Measurements from ENCODE around the gene CLCA2. TPM values are rescaled to one million over a fixed set of nuclear protein-coding genes. Genes with fewer than 3 reads are reported as not detected.

CLCA2 gene
- total and polyA plus RNA-seq, 2 experiments from 2014 or later, result 0.14 to 0.22 TPM

GRCh38 chr1:86441581-86441980 lies 17.6 kb downstream of the CLCA2 start:
- no peak overlapping the region for H2AFZ ChIP-seq
- DNase-seq, result no peak
- no peak overlapping the region for H3K4me2 ChIP-seq (ENCODE audit: unreplicated experiment)
- H3K9me3 ChIP-seq (ENCODE audit: low read depth), result no peaks in the 10 kb centered on the region
- no peaks in the 10 kb centered on the region for H3F3A ChIP-seq (ENCODE audit: insufficient read depth)
- H3K79me2 ChIP-seq (ENCODE audit: insufficient read depth), result no peaks in the 10 kb centered on the region
- no peaks in the 10 kb centered on the region for H4K20me1 ChIP-seq (ENCODE audit: insufficient read depth)
- H3K36me3 ChIP-seq (ENCODE audit: low read depth), result no peaks in the 10 kb centered on the region
- no peaks in the 10 kb centered on the region for H3K4me1 ChIP-seq (ENCODE audit: insufficient read depth)
- no peak for TF ChIP-seq EZH2phosphoT487 (IDR thresholded peaks at IDR 0.05; ENCODE audit: insufficient read depth, low read depth)
- TF ChIP-seq EZH2 (IDR thresholded peaks at IDR 0.05; ENCODE audit: insufficient read depth, poor library complexity, severe bottlenecking), result no peak
- no peaks in the 10 kb centered on the region for H3K27me3 ChIP-seq (replicated peaks; ENCODE audit: insufficient read depth)
- H3K4me3 ChIP-seq, result no peak overlapping the region
- in situ Hi-C loops (cut with MboI), result no loop called here
- 64% methylated on average over 2 of the region's 2 CpGs for WGBS, 2 experiments (ENCODE audit: low coverage in 1 of 2, low lambda C conversion rate in 2 of 2, missing lambda C conversion rate in 2 of 2)
- no peak overlapping the region for H3K9ac ChIP-seq
- no peak overlapping the region for H3K27ac ChIP-seq
- H3K9me2 ChIP-seq (ENCODE audit: insufficient read depth), result no peaks in the 10 kb centered on the region

GRCh38 chr1:86441997-86442396 lies 18.0 kb downstream of the CLCA2 start:
- no peaks in the 10 kb centered on the region for H3K4me1 ChIP-seq (ENCODE audit: insufficient read depth)
- no peak overlapping the region for H3K4me3 ChIP-seq
- no peaks in the 10 kb centered on the region for H3K36me3 ChIP-seq (ENCODE audit: low read depth)
- 6 to 11% methylated on average over 1 of the region's 1 CpG for WGBS, 2 experiments (ENCODE audit: low coverage in 1 of 2, low lambda C conversion rate in 2 of 2, missing lambda C conversion rate in 2 of 2)
- TF ChIP-seq EZH2 (IDR thresholded peaks at IDR 0.05; ENCODE audit: insufficient read depth, poor library complexity, severe bottlenecking), result no peak
- no peak for TF ChIP-seq EZH2phosphoT487 (IDR thresholded peaks at IDR 0.05; ENCODE audit: insufficient read depth, low read depth)
- in situ Hi-C loops (cut with MboI), result no loop called here
- H3F3A ChIP-seq (ENCODE audit: insufficient read depth), result no peaks in the 10 kb centered on the region
- DNase-seq, result no peak
- H3K4me2 ChIP-seq (ENCODE audit: unreplicated experiment), result no peak overlapping the region
- H3K9me3 ChIP-seq (ENCODE audit: low read depth), result no peaks in the 10 kb centered on the region
- no peak overlapping the region for H3K9ac ChIP-seq
- no peaks in the 10 kb centered on the region for H3K27me3 ChIP-seq (replicated peaks; ENCODE audit: insufficient read depth)
- no peaks in the 10 kb centered on the region for H3K9me2 ChIP-seq (ENCODE audit: insufficient read depth)
- H4K20me1 ChIP-seq (ENCODE audit: insufficient read depth), result no peaks in the 10 kb centered on the region
- no peak overlapping the region for H2AFZ ChIP-seq
- no peaks in the 10 kb centered on the region for H3K79me2 ChIP-seq (ENCODE audit: insufficient read depth)
- H3K27ac ChIP-seq, result no peak overlapping the region

GRCh38 chr1:86445919-86446318 lies 21.9 kb downstream of the CLCA2 start:
- Histone ChIP-seq H3K9ac (no peak overlapping the region), H3K9me2 (ENCODE audit: insufficient read depth) (no peaks in the 10 kb centered on the region), H3K4me2 (ENCODE audit: unreplicated experiment) (no peak overlapping the region), H3K79me2 (ENCODE audit: insufficient read depth) (no peaks in the 10 kb centered on the region), H4K20me1 (ENCODE audit: insufficient read depth) (no peaks in the 10 kb centered on the region), H3K27me3 (replicated peaks; ENCODE audit: insufficient read depth) (no peaks in the 10 kb centered on the region), H2AFZ (no peak overlapping the region), H3K36me3 (ENCODE audit: low read depth) (no peaks in the 10 kb centered on the region), H3K4me1 (ENCODE audit: insufficient read depth) (no peaks in the 10 kb centered on the region), H3K27ac (no peak overlapping the region), H3K4me3 (no peak overlapping the region), H3F3A (ENCODE audit: insufficient read depth) (no peaks in the 10 kb centered on the region), H3K9me3 (ENCODE audit: low read depth) (no peaks in the 10 kb centered on the region)
- in situ Hi-C loops (cut with MboI), result no loop called here
- TF ChIP-seq EZH2phosphoT487 (IDR thresholded peaks at IDR 0.05; ENCODE audit: insufficient read depth, low read depth) (no peak), EZH2 (IDR thresholded peaks at IDR 0.05; ENCODE audit: insufficient read depth, poor library complexity, severe bottlenecking) (no peak)
- 100% methylated on average over 1 of the region's 1 CpG for WGBS, 2 experiments (ENCODE audit: low coverage in 1 of 2, low lambda C conversion rate in 2 of 2, missing lambda C conversion rate in 2 of 2)
- DNase-seq, result no peak

GRCh38 chr1:86447198-86447790 lies 23.3 kb downstream of the CLCA2 start:
- no peak for DNase-seq
- no peaks in the 10 kb centered on the region for H3K36me3 ChIP-seq (ENCODE audit: low read depth)
- H3K27me3 ChIP-seq (replicated peaks; ENCODE audit: insufficient read depth), result no peaks in the 10 kb centered on the region
- no peaks in the 10 kb centered on the region for H3K9me3 ChIP-seq (ENCODE audit: low read depth)
- no peak overlapping the region for H3K4me2 ChIP-seq (ENCODE audit: unreplicated experiment)
- no peak overlapping the region for H3K4me3 ChIP-seq
- WGBS, 2 experiments (ENCODE audit: low coverage in 1 of 2, low lambda C conversion rate in 2 of 2, missing lambda C conversion rate in 2 of 2), result 86 to 88% methylated on average over 4 of the region's 4 CpGs
- no peaks in the 10 kb centered on the region for H4K20me1 ChIP-seq (ENCODE audit: insufficient read depth)
- no peak overlapping the region for H3K9ac ChIP-seq
- TF ChIP-seq EZH2phosphoT487 (IDR thresholded peaks at IDR 0.05; ENCODE audit: insufficient read depth, low read depth) (no peak), EZH2 (IDR thresholded peaks at IDR 0.05; ENCODE audit: insufficient read depth, poor library complexity, severe bottlenecking) (no peak)
- no peak overlapping the region for H2AFZ ChIP-seq
- no peaks in the 10 kb centered on the region for H3K9me2 ChIP-seq (ENCODE audit: insufficient read depth)
- H3K79me2 ChIP-seq (ENCODE audit: insufficient read depth), result no peaks in the 10 kb centered on the region
- no peaks in the 10 kb centered on the region for H3F3A ChIP-seq (ENCODE audit: insufficient read depth)
- no peak overlapping the region for H3K27ac ChIP-seq
- in situ Hi-C loops (cut with MboI), result no loop called here
- no peaks in the 10 kb centered on the region for H3K4me1 ChIP-seq (ENCODE audit: insufficient read depth)

- Histone ChIP-seq H3K79me2 (ENCODE audit: insufficient read depth) (no peaks in the 10 kb centered on the region), H3K9me2 (ENCODE audit: insufficient read depth) (no peaks in the 10 kb centered on the region), H3K9ac (no peak overlapping the region), H2AFZ (no peak overlapping the region), H3F3A (ENCODE audit: insufficient read depth) (no peaks in the 10 kb centered on the region), H3K4me1 (ENCODE audit: insufficient read depth) (no peaks in the 10 kb centered on the region), H3K27ac (no peak overlapping the region), H3K36me3 (ENCODE audit: low read depth) (no peaks in the 10 kb centered on the region), H3K27me3 (replicated peaks; ENCODE audit: insufficient read depth) (no peaks in the 10 kb centered on the region), H4K20me1 (ENCODE audit: insufficient read depth) (no peaks in the 10 kb centered on the region), H3K4me2 (ENCODE audit: unreplicated experiment) (no peak overlapping the region), H3K4me3 (no peak overlapping the region), H3K9me3 (ENCODE audit: low read depth) (no peaks in the 10 kb centered on the region)
- WGBS, 2 experiments (ENCODE audit: low coverage in 1 of 2, low lambda C conversion rate in 2 of 2, missing lambda C conversion rate in 2 of 2), result 52 to 75% methylated on average over 1 of the region's 1 CpG
- no peak for DNase-seq
- in situ Hi-C loops (cut with MboI), result no loop called here
- TF ChIP-seq EZH2 (IDR thresholded peaks at IDR 0.05; ENCODE audit: insufficient read depth, poor library complexity, severe bottlenecking), result no peak
Observed at GRCh38 chr1:86448670-86449069, 24.7 kb downstream of the CLCA2 start.

All from GM23248 (cell line).